Lung (tissue), 12 donors: ENCODE measurements around the gene CARNS1. TPM values are rescaled to one million over a fixed set of nuclear protein-coding genes. Genes with fewer than 3 reads are reported as not detected.

ENCODE experiments used
- ATAC-seq: fragments of 200-7000 bp; cut with Tn5 transposase; one replicate; pipeline ENCODE4 v1.9.1; 2020; ENCODE audit warnings: moderate number of reproducible peaks; ENCODE audit not compliant: insufficient read depth, low FRiP score
- DNase-seq, 3 donors: peaks; one replicate each; pipeline ENCODE4 v3.0.0-alpha.2; 2013 to 2017
- H3K27ac ChIP-seq, 2 donors: one replicate each; pipeline ENCODE4 v1.5.1; 2013; ENCODE audit warnings: mild to moderate bottlenecking in 2 of 2, moderate library complexity in 2 of 2, control low read depth in 1 of 2, inconsistent platforms in 1 of 2, low read depth in 1 of 2, low read length in 1 of 2
- H3K27me3 ChIP-seq, 3 donors: one replicate each; pipeline ENCODE4 v1.5.1; 2013; ENCODE audit warnings: low read length in 2 of 3; ENCODE audit not compliant: control insufficient read depth in 3 of 3, insufficient read depth in 3 of 3
- H3K36me3 ChIP-seq, 4 donors: one replicate each; pipeline ENCODE4 v1.5.1; 2013; ENCODE audit warnings: low read length in 4 of 4, mild to moderate bottlenecking in 1 of 4, moderate library complexity in 1 of 4; ENCODE audit not compliant: control insufficient read depth in 4 of 4, insufficient read depth in 4 of 4
- H3K4me1 ChIP-seq, 5 donors: one replicate each; pipeline ENCODE4 v1.5.1; 2013; ENCODE audit warnings: low read length in 5 of 5, mild to moderate bottlenecking in 2 of 5, moderate library complexity in 1 of 5; ENCODE audit not compliant: control insufficient read depth in 5 of 5, insufficient read depth in 5 of 5
- H3K4me3 ChIP-seq: one replicate; pipeline ENCODE4 v1.5.1; 2013; ENCODE audit warnings: mild to moderate bottlenecking, control low read depth, moderate library complexity
- H3K9ac ChIP-seq, 2 donors: one replicate each; pipeline ENCODE4 v1.5.1; 2013; ENCODE audit warnings: low read length in 2 of 2, control low read depth in 1 of 2; ENCODE audit not compliant: insufficient read depth in 1 of 2
- H3K9me3 ChIP-seq, 4 donors: one replicate each; pipeline ENCODE4 v1.5.1; 2013; ENCODE audit warnings: low read length in 3 of 4, mild to moderate bottlenecking in 1 of 4, moderate library complexity in 1 of 4; ENCODE audit not compliant: control insufficient read depth in 4 of 4, insufficient read depth in 3 of 4
- WGBS, 2 donors: extraction: QIAGEN DNeasy Blood & Tissue Kit; methylation state at CpG; one replicate each; pipeline ENCODE4 v1.1.7; 2013; 5-methylcytosine and 5-hydroxymethylcytosine counted together
- polyA plus RNA-seq, 2 donors: library from polyadenylated mRNA; stranded (reverse); fragments of 200-250 nt; gene quantifications; one replicate each; pipeline ENCODE4 v1.2.1, GENCODE V29; 2013
- total RNA-seq, 2 donors: library from RNA; depleted of rRNA in 1 of 2; stranded (reverse); fragments of >200 nt in 1 of 2; gene quantifications; one replicate each; pipeline ENCODE4 v1.2.1, GENCODE V29; 2014 to 2021
- TF ChIP-seq, protein P1 (sequence below): IDR thresholded peaks from 2 replicates; pipeline ENCODE4 v1.5.1; 2012; ENCODE audit warnings: mild to moderate bottlenecking; ENCODE audit errors: control extremely low read depth, extremely low read depth
- donor health status: control.
- donor health status: control.
- donor health status: Bipolar disorder and iron deficiency.
- donor health status: healthy.
- donor health status: DM: yes; HTN: yes; CAD: no.

The CARNS1 gene
- total and polyA plus RNA-seq, 4 donors, result 0.15 to 1.7 (median 1.4) TPM

- H3K9ac ChIP-seq, result no peak overlapping the region
- H3K27ac ChIP-seq, result no peak overlapping the region
- H3K36me3 ChIP-seq, result peaks cover 0 to 15% (median 0%) of the 10 kb centered on the region in 4 donors
- ATAC-seq (no peak), DNase-seq (no peak)
- 86 to 89% methylated on average over 5 of the region's 5 CpGs for WGBS, 2 donors
- no peaks in the 10 kb centered on the region for H3K27me3 ChIP-seq
- TF ChIP-seq, protein P1, sequence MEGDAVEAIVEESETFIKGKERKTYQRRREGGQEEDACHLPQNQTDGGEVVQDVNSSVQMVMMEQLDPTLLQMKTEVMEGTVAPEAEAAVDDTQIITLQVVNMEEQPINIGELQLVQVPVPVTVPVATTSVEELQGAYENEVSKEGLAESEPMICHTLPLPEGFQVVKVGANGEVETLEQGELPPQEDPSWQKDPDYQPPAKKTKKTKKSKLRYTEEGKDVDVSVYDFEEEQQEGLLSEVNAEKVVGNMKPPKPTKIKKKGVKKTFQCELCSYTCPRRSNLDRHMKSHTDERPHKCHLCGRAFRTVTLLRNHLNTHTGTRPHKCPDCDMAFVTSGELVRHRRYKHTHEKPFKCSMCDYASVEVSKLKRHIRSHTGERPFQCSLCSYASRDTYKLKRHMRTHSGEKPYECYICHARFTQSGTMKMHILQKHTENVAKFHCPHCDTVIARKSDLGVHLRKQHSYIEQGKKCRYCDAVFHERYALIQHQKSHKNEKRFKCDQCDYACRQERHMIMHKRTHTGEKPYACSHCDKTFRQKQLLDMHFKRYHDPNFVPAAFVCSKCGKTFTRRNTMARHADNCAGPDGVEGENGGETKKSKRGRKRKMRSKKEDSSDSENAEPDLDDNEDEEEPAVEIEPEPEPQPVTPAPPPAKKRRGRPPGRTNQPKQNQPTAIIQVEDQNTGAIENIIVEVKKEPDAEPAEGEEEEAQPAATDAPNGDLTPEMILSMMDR, result no peak
- H3K4me1 ChIP-seq, result peaks cover 0 to 7% (median 3%) of the 10 kb centered on the region in 5 donors
- H3K4me3 ChIP-seq, result no peak overlapping the region
- no peaks in the 10 kb centered on the region for H3K9me3 ChIP-seq
Observed at GRCh38 chr11:67445515-67445914, 30.0 kb downstream of the CARNS1 start.

- Histone ChIP-seq H3K36me3 (no peaks in the 10 kb centered on the region), H3K9me3 (no peaks in the 10 kb centered on the region), H3K27me3 (no peaks in the 10 kb centered on the region), H3K27ac (no peak overlapping the region), H3K4me1 (no peaks in the 10 kb centered on the region), H3K4me3 (no peak overlapping the region), H3K9ac (no peak overlapping the region)
- 93 to 94% methylated on average over 7 of the region's 7 CpGs for WGBS, 2 donors
- TF ChIP-seq, protein P1, result no peak
- no peak for DNase-seq
- ATAC-seq, result no peak
Observed at GRCh38 chr11:67448220-67448609, 32.7 kb downstream of the CARNS1 start.

DNA sequence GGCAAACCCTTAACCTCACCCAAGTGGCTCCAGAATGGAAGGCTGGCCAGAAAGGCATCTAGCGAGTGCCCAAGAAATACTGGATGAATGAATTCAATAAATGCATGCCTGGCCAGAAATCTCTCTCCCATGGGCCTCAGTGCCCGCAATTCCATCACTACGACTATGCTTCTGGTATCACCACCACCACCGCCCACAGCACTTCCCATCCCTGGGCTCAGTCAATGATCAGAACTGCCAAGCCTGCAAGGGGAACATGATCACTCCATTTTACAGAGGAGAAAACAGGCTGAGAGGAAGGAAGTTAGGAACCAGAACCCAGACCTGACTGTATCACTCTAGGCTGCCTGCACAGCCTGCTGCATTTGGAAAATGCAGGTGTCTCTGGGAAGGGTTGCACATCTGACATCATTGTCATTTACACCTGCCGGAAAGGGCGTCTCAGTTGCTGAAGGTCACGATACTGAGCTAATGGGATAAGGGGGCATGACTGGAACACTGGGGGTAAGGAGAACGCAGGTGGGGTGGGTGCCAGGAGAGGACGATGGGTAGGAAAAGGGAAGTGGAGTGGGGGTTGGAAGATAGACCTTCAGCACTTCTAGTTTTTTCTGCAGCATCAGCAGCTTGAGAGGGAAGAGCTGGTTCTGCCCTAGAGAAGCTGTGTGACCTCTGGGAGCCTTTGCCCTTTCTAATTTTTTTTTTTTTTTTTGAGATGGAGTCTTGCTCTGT is 33.8 kb downstream of the CARNS1 start:
- Histone ChIP-seq H3K9ac (no peak overlapping the region), H3K36me3 (no peaks in the 10 kb centered on the region), H3K9me3 (no peaks in the 10 kb centered on the region), H3K4me1 (no peaks in the 10 kb centered on the region), H3K4me3 (no peak overlapping the region), H3K27ac (no peak overlapping the region), H3K27me3 (no peaks in the 10 kb centered on the region)
- no peak for DNase-seq
- TF ChIP-seq, protein P1, result no peak
- WGBS, 2 donors, result 58 to 65% methylated on average over 9 of the region's 9 CpGs
- ATAC-seq, result no peak
